ENCODE measurements around the gene URAD.
"Not testable (repeated sequence)": the region's sequence is repeated elsewhere in the genome, so short reads cannot be mapped to it uniquely, and the experiment has no call there.

The URAD gene

DNA sequence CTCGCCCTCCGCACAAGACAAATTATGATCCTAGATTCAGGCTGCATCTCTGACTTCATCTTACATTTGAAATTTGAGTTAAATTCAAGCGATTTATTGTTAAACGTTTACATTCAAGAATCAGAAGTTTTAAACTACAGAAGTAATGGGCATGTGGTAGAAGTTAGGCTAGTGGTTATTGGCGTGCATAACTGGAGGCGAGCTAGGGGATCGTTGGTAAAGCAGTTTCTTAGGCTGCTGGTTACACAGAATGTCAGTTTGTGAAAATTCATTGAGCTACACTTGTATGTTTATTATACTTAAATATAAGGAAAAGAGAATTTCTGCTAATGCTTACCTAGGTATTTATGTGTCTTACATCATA is 18.6 kb downstream of the URAD start:
- DNase-seq = no peak

DNA sequence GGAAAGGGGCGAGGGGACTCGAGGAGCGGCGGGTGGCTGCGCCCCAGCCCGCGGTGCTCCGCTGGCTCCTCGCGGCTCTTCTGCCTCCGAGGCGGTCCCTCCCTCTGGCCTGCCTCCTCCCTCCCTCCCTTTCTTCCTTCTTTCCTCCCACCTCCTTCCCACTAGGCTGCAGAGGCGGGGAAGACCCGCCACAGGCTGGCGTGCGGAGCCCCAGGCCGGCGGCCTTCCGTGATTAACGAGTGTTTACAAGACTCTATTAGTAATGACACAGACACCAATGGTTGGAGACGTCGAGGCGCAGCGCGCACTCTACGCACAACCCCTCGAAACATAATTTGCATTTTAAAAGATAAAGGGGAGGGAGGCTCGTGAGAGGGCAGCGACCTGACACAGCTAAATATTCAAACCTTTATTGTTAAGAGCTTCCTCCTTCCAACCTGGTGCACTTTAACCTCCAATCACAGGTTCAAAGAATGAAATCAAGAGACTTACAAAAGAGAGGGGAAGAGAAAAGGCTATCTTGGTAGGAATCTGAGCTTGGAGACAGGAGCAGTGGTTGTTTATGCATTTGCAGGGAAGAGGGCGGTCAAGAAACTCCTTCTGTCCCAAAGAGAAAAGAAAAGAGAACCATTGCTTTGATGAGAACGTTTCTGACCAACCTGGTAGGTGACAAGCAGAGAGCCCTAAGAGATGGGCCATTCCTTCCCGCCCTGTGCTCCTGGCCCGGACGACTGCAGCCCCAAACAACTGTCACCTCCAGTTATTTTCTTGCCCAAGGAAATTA is 19.2 kb downstream of the URAD start, which contains the start of gene CDX2:
TSS of gene CDX2 (minus strand) at position 234 of the 784 bp plus-strand sequence. CDS start 309 bp downstream, outside the sequence.
- no peak for DNase-seq

DNA sequence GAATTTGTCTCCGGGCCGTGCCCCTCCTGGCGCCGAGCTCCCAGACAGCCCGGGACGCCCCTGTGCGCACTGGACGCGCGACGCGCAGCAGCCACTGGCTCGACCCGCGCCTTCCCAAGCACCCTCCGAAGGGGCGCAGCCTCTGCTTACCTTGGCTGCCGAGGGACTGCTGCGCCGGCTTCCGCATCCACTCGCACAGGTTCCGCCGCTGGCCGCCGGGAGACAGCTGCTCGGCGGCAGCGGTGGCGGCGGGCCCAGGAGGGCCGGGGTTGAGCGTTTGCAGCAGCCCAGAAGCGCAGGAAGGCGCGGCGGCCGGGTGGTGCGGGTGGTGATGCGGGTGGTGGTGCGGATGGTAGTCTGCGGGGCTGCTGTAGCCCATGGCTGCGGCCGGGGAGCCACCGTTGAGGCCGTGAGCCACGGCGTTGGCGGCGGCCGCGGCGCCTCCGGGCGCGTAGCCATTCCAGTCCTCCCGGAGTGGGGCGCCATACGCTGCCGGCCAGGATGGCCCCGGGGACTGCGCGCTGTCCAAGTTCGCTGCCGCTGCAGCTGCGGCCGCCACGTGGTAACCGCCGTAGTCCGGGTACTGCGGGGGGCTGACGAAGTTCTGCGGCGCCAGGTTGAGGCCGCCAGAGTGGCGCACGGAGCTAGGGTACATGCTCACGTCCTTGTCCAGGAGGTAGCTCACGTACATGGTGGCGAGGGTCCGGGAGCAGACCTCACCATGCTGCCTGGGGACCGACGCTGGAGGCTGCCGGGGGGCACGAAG is 20.0 kb downstream of the URAD start:
- DNase-seq = no peak

DNA sequence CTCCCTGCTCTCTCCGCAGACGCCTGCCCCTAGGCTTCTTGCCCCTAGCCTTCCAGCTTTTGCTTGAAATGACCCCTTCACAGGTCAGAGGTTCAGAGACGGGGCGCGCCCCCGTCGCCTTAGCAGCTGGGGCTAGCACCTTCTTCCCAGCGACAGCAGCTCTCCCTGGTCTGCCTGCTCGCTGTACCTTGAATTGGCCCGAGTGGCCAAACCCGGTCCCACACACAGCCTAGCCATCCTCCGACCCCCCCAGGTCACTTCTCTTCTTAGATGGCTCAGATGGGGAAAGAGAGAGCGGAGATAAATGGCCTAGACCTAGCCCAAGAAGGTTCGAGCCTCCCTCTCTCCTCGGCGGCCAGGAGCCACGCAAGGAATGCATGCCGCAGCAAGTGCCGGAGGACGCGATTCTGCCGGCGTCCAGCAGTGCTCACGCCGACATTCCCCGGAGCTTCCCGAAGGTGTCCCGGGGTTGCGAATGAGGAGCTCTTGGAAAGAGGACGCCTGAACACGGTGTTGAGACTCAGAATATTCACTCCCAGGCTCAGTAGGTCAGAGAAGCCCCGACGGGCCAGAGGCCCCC is 20.7 kb downstream of the URAD start:
- DNase-seq = no peak

DNA sequence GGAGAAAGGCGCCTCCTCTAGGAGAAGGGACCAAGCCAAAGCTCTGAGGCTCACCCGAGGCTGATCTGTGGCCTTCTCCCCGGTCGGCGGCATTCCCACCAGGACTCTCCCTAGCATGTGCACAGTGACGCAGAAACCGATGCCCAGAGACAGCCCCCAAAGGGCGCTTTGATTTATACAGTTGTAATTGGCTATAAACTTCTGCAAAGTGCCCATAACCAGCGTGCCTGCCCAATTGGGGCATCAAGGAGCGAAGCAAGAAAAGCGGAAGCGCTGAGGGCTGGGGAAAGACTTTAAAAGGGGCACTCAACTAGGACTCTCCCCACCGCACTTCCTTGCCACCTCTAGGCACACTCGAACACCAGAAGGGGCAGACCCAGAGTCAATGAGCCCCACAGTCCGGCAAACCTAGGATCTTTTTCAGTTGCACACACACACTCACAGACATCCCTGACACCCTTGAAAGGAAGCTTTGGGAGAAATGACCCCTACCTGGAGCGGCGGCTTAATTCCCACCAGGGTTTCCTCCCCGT is 21.2 kb downstream of the URAD start:
- no peak for DNase-seq

DNA sequence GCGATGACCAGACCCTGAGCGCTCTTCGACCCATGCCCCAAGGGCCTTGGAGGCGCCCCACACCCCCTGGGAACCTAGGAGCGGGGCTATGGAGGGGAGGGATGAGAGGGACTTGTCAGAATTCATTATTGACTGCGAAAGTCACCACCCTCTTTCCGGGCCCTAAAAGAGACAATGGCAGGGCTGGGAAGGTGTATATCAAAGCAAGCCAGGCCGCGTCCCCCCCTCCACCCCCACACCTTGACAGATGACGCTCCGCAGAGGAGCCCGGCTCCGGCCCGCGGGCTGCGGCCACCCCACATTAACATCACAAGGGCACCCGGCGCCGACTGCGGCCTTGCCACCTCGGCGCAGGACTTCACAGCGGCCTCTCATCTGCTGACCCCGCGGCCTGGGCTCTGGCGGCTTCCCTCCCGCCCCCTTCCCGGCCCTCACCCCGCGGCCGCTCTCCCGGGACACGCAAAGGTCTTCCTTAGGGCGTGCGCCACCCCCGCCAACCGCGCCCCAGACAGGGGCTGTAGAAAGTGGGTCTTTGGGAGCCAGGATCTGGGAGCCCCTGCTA is 21.8 kb downstream of the URAD start:
- no peak for DNase-seq

DNA sequence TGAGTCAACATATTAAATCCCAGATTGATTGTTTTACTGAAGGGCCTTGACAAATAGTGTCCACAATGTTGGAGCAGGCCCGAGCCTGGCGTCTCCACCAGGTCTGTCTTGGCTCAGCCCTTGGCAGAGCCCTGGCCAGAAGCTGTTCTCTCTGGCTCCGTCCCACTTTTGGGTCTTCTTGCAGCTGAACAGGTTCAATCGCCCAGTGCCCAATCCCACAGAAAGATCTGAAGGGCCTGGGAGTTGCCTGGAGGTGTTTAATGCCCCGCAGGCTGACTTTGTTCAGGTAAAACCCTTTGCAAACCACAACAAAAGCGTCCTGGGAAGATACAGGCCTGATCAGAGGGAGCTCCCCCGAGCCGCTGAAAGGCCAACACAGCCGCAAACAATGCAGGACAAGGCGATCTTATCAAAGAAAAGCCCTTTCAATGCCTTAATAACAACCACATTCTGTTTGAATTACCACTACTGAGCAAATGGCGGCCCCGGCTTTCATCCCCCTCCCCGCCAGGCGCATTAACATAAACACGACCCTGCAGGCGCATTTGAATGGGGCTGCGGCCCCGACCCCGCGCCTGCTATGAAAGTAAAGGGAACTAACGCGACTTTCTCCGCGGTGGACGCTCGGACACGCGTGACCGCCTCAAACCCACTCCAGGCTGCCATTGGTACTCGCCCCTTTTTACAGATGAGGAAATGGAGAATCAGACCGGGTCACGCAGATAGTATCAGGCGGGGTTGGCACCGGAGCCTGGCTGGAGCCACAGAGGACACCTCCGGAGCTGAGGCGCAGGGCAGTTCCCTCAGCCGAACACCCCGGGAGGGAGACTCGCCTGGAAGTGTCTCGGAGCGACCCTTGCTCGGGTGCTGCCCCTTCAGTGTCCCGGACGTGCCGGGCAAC is 22.5 kb downstream of the URAD start:
- DNase-seq = no peak

DNA sequence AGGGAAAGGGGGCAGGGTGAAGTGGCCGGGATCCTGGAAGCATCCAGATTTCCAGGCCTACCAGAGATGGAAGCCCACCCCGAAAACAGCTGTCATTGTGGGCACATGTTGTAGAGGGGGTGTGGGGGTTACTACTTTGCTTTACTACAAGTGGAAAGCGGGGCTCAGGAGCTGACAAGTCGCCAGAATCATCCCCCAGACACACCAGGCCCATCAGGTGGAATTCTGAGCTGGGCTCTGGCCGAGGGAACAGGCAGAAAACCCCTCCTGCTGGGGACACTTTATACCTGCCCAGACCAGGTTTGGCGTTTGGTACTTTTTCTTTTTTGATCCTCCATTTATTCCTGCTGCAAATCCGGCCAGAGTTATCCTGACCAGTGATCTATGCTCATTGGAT is 23.2 kb downstream of the URAD start:
- DNase-seq = no peak

DNA sequence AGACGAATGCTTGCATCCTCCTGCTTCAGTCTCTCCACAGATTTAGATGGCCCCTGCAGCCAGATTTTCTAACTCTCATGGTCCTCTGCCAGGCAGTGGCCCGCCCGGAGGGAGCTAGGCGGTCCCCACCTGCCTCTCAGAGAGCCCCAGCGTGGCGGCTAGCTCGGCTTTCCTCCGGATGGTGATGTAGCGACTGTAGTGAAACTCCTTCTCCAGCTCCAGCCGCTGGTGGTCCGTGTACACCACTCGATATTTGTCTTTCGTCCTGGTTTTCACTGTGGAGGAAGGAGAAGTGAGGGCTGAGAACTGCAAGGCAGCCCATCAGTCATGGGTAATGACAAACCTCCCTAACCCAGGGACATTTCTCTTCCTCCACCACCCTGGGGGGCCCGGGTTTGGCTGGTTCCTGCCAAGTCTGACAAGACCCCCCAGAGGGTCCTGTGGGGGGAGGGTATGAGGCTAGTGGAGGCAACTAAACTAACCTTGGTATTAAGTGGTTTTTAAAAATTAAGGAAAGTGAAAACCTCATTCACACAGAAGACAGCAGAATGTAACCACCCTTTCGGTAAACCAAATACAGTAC is 23.7 kb downstream of the URAD start:
- DNase-seq = no peak

DNA sequence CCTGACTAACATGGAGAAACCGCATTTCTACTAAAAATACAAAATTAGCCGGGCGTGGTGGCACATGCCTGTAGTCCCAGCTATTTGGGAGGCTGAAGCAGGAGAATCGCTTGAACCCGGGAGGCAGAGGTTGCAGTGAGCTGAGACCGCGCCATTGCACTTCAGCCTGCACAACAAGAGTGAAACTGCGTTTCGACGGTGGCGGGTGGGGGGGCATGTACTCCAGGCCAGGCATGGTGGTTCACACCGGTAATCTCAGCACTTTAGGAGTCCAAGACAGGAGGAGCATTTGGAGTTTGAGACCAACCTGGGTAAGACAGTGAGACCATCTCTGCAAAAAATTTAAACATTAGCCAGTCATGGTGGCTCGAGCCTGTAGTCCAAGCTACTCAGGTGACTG is 24.3 kb downstream of the URAD start:
- DNase-seq = not testable (repeated sequence)

DNA sequence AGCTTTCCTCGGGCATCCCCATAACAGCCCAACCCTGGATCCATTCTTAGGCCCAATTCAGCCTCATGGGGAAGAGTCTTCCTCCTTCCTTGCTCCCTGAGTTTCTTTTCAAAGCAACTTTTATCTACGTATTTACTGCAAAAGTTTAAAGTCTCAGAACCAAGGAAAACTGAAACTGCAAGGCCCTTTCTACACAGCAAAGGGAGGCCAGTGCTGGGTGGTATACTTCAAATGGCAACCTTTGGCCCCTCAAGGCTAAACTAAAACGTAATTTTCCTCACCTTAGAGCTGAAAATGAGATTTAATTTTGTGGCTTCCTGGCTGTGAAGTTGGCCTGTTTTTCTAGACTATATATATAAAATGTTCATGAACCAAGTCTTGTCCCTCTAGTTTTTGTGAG is 25.0 kb downstream of the URAD start:
- no peak for DNase-seq

DNA sequence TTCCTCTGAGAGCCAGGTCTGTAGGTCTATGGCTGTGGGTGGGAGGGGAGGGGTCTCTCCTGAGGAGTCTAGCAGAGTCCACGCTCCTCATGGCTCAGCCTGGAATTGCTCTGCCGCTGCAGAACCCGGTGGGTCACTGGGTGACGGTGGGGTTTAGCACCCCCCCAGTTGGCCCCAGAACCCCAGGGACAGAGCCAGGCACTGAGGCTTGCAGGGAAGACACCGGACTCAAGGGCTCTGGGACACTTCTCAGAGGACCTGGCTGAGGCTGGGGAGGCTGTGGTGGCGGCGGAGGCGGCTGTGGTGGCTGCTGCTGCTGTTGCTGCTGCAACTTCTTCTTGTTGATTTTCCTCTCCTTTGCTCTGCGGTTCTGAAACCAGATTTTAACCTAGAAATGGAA is 25.5 kb downstream of the URAD start:
- no peak for DNase-seq

DNA sequence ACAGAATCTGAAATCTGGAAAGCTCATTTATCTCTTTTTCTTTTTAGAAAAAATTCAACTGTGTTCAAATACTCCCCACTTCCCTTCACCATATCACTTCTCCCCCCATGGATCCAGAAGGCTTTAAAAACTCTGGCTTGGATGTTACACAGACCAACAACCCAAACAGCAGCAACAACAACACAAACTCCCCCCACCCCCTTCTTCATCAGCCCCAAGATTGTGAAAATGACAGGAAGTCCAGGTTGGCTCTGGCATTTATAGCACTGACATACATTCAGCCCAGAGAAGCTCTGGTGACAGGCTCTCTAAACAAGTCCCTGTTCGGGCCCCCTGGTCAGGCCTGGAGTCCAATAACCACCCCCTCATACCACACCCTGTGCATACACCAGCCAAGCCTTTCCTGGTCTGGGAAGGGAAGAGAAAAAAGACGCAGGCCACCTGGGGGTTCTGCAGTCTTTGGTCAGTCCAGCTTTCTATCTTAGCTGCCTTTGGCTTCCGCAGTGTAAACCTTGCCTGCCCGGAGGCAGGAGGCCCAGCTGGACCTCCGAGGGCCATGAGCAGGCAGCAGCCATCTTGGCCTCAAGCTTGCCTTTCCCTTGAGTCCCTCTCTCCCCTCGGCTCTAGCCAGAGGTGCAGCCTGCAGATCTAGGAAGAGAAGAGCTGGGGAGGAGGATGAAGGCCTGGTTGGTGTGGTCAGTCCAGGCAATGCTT is 26.2 kb downstream of the URAD start:
- no peak for DNase-seq

DNA sequence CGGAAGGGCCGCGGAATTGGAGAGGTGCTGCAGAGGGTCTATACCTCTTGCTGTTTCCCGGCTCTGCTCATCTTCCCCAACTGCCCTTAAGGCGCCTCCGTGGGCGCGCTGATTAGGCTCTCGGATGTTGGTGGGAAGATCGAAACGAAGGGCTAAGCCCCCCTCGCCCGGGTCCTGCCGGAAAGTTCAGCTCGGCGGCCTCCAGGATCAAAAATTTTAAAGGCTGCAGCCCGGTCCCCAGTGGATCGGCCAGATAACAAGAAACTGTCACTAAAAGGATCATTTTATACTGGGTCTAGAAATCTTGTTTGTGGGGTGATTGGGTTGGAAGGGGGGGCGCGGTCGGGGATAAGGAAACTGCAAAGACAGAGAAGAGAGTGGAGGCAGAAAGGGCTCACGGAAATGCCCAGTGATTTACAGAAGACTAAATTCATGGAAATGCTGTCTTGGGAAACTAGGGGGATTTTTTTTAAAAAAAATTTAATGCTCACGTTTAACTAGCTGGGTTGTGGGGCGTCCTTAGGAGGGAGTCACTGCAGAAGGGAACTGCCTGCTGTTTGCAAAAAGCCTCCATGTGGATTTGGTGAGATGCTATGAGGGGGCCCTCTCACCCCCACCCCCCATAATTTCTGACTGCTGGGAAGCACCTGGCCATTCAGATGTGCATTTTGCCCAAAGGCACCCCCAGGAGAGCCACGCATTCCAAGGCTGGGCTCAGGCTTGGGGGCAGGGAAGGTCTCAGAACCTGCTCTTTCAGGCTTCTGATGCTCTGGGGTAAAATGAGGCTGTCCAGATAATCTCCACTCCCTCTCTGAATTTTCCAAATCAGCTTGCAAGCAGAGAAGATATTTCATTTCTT is 27.0 kb downstream of the URAD start:
- DNase-seq = no peak

DNA sequence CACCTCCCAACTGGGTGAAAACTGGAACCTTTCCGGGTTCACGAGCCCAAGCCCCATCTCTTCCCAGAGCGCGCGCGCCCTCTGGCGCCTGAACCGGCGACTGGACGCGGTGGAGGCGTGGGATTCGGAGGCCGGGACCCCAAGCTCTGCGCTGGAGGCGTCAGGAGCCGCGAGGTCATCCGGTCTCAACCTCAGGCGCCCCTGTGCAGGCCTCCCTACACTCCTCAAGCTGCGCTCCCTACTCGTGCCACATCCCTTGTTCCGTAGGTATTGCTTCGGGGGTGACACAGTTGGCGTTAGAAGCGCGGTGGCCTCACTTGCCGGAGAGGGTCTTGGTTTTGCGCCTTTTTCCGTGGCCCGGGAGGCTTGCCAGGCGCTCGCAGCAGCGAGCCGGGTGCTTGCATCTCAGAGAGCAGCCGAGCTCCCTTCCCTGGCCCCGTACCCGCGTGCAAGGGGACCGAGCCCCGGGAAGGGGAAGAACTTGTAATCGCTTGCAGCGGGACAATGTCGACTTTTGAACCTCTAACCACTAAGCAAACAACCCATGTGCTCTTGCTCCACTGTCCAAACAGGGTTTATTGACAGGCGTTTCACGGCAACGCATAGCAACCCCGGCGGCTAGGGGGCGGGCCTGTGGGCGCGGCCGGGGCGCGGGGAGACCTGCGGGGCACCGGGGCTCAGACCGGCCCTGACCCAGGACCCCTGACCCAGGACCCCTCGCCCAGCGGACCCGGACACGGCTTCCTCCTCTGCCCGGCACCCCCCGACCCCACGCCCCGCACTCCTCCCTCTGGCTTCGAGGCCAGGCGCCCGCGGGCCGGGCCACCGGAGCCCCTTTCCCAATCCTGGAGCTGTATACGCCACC is 27.9 kb downstream of the URAD start:
- no peak for DNase-seq

DNA sequence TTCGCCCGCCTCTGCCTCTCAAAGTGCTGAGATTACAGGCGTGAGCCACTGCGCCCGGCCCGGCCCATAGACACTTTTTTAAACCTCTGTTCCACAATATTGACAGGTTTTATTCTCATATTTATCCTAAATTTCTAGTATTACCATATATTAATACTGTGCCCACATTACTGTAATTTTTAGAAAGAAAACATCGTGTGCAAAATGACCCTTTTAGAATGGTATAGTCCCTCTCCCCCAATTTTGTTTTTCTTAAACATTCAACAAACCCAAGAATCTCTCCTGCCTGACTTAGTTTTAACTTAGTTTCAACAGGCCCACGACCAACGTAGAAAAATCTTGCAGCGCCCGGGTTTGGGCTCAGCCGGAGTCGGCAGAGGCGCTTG is 28.5 kb downstream of the URAD start:
- no peak for DNase-seq

DNA sequence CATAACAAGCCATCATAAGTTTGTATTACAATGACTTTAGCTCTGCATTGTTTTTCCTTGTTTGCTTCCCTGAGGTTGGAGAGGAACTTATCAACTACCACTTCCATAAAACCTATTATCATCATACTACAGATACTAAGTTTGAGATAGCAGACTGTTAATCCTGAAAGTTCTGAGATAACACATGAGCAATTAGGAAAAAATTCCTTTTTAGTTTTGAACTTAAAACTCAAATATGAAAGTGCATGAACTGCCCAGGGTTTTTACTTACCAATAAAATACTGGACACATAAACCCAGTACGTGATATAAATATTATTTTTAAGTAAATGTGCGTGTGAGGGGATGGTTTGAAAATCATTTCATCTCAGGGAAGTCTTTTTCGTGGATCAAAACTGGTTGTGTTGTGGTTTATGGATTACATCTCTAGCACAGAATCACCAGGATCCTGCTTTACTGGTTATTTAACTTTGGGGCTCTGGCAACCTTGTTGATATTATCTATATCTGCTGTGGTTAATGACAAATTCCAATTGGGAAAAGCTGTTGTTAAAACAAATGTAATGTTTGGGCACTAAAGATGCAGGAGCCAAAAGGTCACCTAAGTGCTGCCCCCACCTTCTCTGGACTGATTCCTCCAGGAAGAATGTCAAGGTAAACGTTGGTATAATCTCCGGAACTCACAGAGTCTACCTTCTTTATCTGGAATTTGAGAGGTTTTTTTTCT is 31.8 kb downstream of the URAD start:
- DNase-seq = no peak

DNA sequence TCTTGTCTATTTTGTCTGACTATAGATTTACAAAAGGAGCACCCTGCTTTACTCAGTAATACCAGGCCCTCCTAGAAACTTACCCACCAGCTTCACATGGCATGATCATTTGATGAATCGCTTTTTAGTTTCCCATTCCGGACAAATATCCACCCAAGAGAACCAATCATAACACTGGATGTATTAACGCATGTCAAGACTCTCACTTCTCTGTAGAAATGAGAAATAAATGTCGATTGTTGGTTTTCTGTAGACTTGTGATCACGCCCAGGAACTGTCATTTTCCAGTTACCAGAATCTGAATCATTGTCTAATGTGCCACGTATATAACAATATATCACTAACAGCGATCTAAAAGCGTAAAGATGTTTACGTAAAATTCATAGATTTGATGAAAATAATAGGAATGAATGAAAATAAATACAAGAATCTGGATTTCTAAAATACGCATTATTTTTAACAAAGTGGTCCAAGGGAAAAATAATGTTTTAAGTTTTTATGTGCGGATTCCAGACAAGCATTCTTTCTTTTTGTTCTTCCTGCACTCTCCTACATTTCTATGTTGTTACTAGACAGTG is 33.4 kb downstream of the URAD start:
- no peak for DNase-seq
